ENCODE data around the gene POLR2A. TPM values are rescaled to one million over a fixed set of nuclear protein-coding genes. Genes with fewer than 3 reads are reported as not detected.

The POLR2A gene
- total RNA-seq, 2 experiments from 2014 or later: 491 to 501 TPM

GRCh38 chr17:7495906-7496434 lies 11.8 kb downstream of the POLR2A start:
- DNase-seq (no peak), ATAC-seq (ENCODE audit: poor library complexity) (no peak)
- H3K27ac Mint-ChIP-seq: peak overlapping the region; percentile 44
- H3K9me3 Mint-ChIP-seq: no peaks in the 10 kb centered on the region
- H3K27me3 Mint-ChIP-seq: no peaks in the 10 kb centered on the region
- POLR2A ChIA-PET: no interaction called here
- Histone ChIP-seq H3K4me1 (ENCODE audit: insufficient read depth, low read length) (peaks cover 13% of the 10 kb centered on the region), H3K4me3 (ENCODE audit: low read length) (no peak overlapping the region), H3K27me3 (ENCODE audit: control insufficient read depth in 1 of 2, insufficient read depth in 2 of 2, low read length in 2 of 2) (no peaks in the 10 kb centered on the region), H3K27ac (ENCODE audit: low read depth in 1 of 2, low read length in 2 of 2) (no peak overlapping the region), H3K9me3 (ENCODE audit: control insufficient read depth in 1 of 2, insufficient read depth in 1 of 2, low read length in 2 of 2) (no peaks in the 10 kb centered on the region), H3K36me3 (ENCODE audit: insufficient read depth, low read length) (peaks cover 86% of the 10 kb centered on the region)
- peaks cover 81% of the 10 kb centered on the region for H3K36me3 Mint-ChIP-seq (ENCODE audit: low read depth)
- peak overlapping the region; percentile 15 for H3K4me3 Mint-ChIP-seq
- no peak for TF ChIP-seq CTCF (IDR thresholded peaks at IDR 0.05)
- intact Hi-C loops (cut with DNase I, micrococcal nuclease): no loop called here
- peaks cover 28% of the 10 kb centered on the region for H3K4me1 Mint-ChIP-seq (ENCODE audit: low read depth)
- CTCF ChIA-PET: no interaction called here

GRCh38 chr17:7496470-7497183 lies 12.5 kb downstream of the POLR2A start:
- no peaks in the 10 kb centered on the region for H3K27me3 Mint-ChIP-seq
- POLR2A ChIA-PET: interaction anchor here (1.1 kb wide), 1 partner anchor 11 kb away, joined by 5 read pairs; no protein-coding TSS in a partner anchor
- H3K36me3 ChIP-seq (ENCODE audit: insufficient read depth, low read length): peaks cover 89% of the 10 kb centered on the region
- H3K4me1 Mint-ChIP-seq (ENCODE audit: low read depth): peaks cover 23% of the 10 kb centered on the region
- H3K9me3 Mint-ChIP-seq: no peaks in the 10 kb centered on the region
- H3K27ac ChIP-seq (ENCODE audit: low read depth in 1 of 2, low read length in 2 of 2): no peak overlapping the region
- no peak for ATAC-seq (ENCODE audit: poor library complexity)
- intact Hi-C loops (cut with DNase I, micrococcal nuclease): no loop called here
- peak overlapping the region; percentile 44 for H3K27ac Mint-ChIP-seq
- H3K4me1 ChIP-seq (ENCODE audit: insufficient read depth, low read length): peaks cover 7% of the 10 kb centered on the region
- peak overlapping the region; percentile 14 for H3K4me3 Mint-ChIP-seq
- no peaks in the 10 kb centered on the region for H3K9me3 ChIP-seq (ENCODE audit: control insufficient read depth in 1 of 2, insufficient read depth in 1 of 2, low read length in 2 of 2)
- no peak for DNase-seq
- no peak for TF ChIP-seq CTCF (IDR thresholded peaks at IDR 0.05)
- CTCF ChIA-PET: no interaction called here
- H3K4me3 ChIP-seq (ENCODE audit: low read length): no peak overlapping the region
- no peaks in the 10 kb centered on the region for H3K27me3 ChIP-seq (ENCODE audit: control insufficient read depth in 1 of 2, insufficient read depth in 2 of 2, low read length in 2 of 2)
- H3K36me3 Mint-ChIP-seq (ENCODE audit: low read depth): peaks cover 83% of the 10 kb centered on the region

GRCh38 chr17:7497228-7497627 lies 13.1 kb downstream of the POLR2A start:
- TF ChIP-seq CTCF (IDR thresholded peaks at IDR 0.05): no peak
- Mint-ChIP-seq H3K9me3 (no peaks in the 10 kb centered on the region), H3K4me3 (no peak overlapping the region), H3K36me3 (ENCODE audit: low read depth) (peaks cover 85% of the 10 kb centered on the region), H3K4me1 (ENCODE audit: low read depth) (peaks cover 19% of the 10 kb centered on the region), H3K27me3 (no peaks in the 10 kb centered on the region), H3K27ac (peak overlapping the region; percentile 44)
- no peaks in the 10 kb centered on the region for H3K27me3 ChIP-seq (ENCODE audit: control insufficient read depth in 1 of 2, insufficient read depth in 2 of 2, low read length in 2 of 2)
- POLR2A ChIA-PET: interaction anchor here (1.1 kb wide), 1 partner anchor 12 kb away, joined by 5 read pairs; no protein-coding TSS in a partner anchor
- CTCF ChIA-PET: no interaction called here
- intact Hi-C loops (cut with DNase I, micrococcal nuclease): no loop called here
- ATAC-seq (ENCODE audit: poor library complexity) (no peak), DNase-seq (no peak)
- H3K4me3 ChIP-seq (ENCODE audit: low read length): no peak overlapping the region
- H3K9me3 ChIP-seq (ENCODE audit: control insufficient read depth in 1 of 2, insufficient read depth in 1 of 2, low read length in 2 of 2): no peaks in the 10 kb centered on the region
- peaks cover 90% of the 10 kb centered on the region for H3K36me3 ChIP-seq (ENCODE audit: insufficient read depth, low read length)
- H3K27ac ChIP-seq (ENCODE audit: low read depth in 1 of 2, low read length in 2 of 2): no peak overlapping the region
- H3K4me1 ChIP-seq (ENCODE audit: insufficient read depth, low read length): peaks cover 6% of the 10 kb centered on the region

Measured in CD4-positive, alpha-beta T cell (primary cell).